HG03432 (cell line): Measurements from ENCODE around the gene CACNA1B.

Experiments
- ATAC-seq: cut with Tn5 transposase; IDR thresholded peaks from one replicate; pipeline ENCODE4 v1.9.1; 2021; ENCODE audit warnings: mild to moderate bottlenecking, moderate library complexity; ENCODE audit not compliant: unreplicated experiment

The CACNA1B gene

GRCh38 chr9:137959641-137960411 lies 82.2 kb downstream of the CACNA1B start:
- ATAC-seq, result no peak

GRCh38 chr9:137960496-137960895 lies 82.9 kb downstream of the CACNA1B start:
- ATAC-seq, result no peak

DNA sequence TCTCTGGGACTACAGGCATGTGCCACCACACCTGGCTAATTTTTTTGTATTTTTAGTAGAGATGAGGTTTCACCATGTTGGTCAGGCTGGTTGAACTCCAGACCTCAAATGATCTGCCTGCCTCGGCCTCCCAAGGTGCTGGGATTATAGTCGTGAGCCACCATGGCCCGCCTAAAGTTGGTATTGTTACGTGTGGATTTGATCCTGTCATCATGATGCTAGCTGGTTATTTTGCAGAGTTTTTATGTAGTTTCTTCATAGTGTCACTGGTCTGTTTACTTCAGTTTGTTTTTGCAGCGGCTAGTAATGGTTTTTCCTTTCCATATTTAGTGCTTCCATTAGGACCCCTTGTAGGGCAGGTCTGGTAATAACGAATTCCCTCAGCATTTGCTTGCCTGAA lies 85.9 kb downstream of the CACNA1B start:
- ATAC-seq, result no peak

DNA sequence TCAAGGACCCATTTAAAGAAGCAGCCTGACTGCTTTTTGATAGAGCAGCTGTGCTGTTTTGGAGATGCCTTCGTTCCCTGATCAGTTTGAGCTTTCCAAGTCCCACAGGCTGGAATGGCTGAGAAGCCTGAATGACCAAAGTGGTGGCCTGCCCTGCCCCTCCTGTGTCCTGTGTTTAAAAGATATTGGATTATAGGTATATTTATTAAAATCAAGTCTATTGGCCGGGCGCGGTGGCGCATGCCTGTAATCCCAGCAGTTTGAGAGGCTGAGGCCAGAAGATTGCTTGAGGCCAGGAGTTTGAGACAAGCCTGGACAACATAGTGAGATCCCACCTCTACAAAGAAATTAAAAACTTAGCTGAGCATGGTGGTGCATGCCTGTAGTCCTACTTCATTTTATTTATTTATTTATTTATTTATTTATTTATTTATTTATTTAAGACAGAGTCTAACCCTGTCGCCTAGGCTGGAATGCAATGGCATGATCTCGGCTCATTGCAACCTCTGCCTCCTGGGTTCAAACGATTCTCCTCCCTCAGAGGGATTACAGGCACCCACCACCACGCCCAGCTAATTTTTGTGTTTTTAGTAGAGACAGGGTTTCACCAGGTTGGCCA lies 87.7 kb downstream of the CACNA1B start:
- no peak for ATAC-seq

DNA sequence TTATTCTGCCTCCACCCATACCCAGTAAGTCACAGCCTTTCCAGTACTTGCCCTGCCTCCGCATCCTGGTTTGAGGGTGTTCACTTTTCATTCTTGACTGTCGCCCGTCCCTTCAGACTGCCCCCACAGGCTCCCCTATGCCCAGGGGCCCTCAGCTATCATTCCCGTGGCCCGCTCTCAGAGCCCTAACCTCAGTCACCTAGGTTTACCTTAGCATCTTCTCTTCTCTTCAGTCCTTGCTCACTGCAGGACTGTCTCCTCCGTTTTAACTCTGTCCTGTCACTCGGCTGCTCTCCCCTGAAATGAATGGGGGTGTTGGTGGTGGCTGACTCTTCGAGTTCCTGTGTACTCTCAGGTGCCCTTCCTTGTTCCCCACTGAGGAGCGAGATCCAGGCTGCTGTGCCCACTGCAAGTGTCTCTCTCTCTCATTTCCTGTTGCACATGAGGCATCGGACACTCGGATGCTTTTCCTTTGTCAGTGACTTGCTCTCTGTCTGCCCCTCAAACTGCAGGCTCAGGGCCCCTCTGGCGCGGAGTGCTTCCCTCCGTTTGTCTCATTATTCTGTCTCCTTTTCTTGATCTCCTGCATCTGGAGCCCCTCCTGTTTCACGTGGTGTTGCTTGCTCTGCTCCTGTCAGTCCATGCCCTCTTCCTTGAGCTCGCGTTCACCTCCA lies 89.8 kb downstream of the CACNA1B start:
- no peak for ATAC-seq

DNA sequence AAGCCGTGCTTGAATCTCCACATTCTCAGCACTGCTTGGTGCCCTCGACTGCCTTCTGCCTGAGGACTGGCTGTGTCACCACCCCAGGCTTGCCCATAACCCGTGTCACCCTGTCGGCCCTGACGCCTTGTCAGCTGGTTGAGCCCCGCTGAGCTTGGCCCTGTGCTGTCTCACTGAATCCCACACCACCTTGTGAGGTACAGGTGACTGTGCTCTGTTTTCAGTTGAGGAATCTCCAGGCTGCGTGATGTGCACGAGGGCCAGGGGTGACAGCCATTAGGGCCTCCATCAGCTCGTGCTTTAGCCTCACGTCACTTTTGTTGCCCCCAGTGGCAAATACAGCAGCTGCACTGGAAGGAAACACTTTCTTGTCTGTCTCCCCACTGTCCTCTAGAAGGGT lies 90.7 kb downstream of the CACNA1B start:
- ATAC-seq, result no peak

GRCh38 chr9:137969008-137969407 lies 91.4 kb downstream of the CACNA1B start:
- no peak for ATAC-seq

DNA sequence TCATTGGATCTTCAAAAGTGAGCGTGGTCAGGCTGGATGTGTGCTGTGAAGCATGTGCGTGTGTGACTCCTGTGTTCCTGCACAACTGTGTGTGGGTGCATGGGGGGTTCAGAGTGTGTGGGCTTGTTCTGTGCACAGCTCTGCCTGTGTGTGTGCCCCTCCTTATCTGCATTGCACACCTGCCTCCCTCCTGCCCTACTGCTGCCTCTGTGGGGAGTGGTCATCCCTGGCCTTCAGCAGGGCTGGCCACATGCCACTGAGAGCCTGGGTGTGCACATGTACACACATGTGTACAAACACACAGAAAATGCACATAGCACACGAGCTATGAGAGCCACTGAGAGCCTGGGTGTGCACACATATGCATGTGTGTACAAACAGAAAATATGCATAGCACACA lies 92.1 kb downstream of the CACNA1B start:
- no peak for ATAC-seq

DNA sequence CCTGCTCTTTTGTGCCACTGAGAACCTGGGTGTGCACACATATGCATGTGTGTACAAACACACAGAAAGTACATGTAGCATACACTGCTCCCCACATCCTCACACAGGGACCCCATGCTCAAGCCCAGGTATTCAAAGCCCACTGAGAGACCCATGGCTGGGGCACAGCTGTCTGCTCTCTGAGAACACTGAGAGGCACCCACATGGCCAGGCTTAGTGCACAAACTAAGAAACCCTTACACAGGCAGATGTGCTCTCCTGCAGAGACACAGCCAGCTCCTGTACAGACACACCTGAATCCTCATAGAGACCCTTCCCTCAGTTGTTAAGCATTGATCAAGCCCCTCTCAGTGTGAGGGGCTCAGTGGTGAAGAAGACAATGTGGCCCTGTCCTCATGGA lies 92.5 kb downstream of the CACNA1B start:
- ATAC-seq, result no peak

DNA sequence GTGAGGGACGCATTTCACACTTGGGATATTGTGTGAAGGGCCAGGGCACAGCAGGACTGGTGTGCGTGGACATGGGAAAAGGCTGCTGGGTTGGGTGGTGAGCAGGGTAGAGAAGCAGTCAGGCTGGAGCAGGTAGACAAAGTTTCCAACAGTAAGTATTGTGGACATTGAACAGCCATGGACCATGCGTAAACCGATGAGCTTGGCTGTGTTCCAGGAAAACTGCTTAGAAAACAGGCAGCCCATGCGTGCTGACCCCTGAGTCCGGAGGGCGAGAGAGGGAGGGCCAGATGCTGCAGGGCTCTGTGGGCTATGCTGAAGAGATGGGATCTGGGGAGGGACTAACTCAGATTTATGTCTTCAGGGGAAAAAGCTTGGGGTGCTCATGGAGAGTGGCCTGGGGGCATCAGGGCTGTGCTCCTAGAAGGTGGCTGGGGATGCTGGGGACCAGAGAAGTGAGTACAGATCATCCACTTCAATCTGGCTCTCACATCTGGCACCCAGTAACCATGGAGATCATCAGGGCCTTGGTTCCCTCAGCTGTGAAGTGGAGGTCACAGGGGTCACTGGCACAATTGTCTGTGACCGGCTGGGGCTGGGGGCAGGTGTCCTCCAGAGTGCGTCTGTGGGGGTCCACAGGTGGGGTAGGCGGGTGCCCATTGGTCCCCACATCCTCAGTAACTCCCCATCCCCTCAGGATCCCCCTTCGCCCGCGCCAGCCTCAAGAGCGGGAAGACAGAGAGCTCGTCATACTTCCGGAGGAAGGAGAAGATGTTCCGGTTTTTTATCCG lies 93.3 kb downstream of the CACNA1B start:
- no peak for ATAC-seq

- no peak for ATAC-seq
Measured at GRCh38 chr9:137971477-137972138, 94.0 kb downstream of the CACNA1B start.

GRCh38 chr9:137972355-137972987 lies 94.9 kb downstream of the CACNA1B start:
- no peak for ATAC-seq

DNA sequence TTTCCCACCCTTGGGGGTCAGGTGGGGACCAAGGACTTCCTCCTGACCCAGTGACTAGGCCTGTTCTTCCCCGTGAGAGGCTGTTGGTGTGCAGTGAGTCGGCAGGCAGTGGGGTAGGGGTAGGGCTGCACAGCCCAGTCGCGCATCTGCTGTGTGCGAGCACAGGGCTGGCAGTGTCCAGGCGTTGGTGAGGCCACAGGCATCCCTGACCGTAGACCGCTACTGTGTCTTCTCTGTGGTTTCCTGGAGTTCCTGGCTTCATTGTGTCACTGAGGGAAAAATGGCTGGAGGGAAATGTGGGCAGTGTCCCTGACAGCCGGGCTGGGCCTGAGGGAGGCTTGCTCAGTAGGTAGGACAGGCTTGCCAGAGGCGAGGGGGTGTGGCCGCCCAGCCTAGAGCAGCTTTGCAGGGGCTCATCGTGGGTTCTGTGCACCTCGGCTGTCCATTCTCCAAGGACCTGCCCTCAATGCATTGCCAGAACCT lies 95.4 kb downstream of the CACNA1B start:
- ATAC-seq, result no peak

DNA sequence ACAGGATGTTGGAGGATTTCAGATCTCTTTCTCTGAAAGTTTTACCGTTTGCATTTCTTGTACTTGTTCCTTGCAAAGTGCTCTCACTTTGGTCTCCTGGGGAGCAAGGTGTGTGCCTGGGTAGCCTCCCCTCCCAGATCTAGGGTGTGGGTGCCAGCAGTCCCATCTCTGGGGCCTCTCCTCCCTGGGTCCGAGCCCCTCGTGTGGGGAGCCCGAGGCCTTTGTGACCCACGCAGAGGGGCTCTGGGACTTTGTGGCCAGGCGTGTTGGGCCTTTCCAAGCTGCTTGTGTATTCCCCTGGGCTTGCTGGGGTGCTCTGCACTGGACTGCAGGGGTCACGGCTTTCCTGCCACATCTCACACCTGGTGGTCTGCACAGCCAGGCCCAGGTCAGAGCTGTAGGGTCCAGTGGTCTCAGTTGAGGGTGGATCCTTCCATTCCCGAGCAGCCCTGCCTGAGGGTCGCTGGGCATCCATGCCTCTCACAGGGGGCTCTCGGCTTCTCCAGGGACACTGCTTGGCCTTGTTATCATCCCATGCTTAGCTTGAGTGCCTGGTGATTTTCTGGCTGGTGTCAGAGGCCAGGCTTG lies 96.3 kb downstream of the CACNA1B start:
- no peak for ATAC-seq

GRCh38 chr9:137974746-137975526 lies 97.4 kb downstream of the CACNA1B start:
- ATAC-seq, result no peak

- ATAC-seq, result no peak
Measured at GRCh38 chr9:137975527-137975913, 97.9 kb downstream of the CACNA1B start.

GRCh38 chr9:137975936-137976565 lies 98.5 kb downstream of the CACNA1B start:
- ATAC-seq, result no peak

GRCh38 chr9:137977571-137978261 lies 100.1 kb downstream of the CACNA1B start:
- ATAC-seq, result no peak
